MM.1S (cell line): Measurements from ENCODE around the gene GPR183.

Source experiments
- EZH2 ChIP-seq: fragments of 300-600 bp; sonication (generic); optimal IDR thresholded peaks from 2 replicates; pipeline ENCODE3; 2017; ENCODE audit warnings: low read depth, mild to moderate bottlenecking, antibody characterized with exemption, low read length, mixed read lengths
- TF ChIP-seq, protein P1 (sequence below): fragments of 300-600 bp; sonication (generic); IDR thresholded peaks from 2 replicates; pipeline ENCODE4 v1.5.1; 2016; ENCODE audit warnings: antibody characterized with exemption, low read length, mixed read lengths

DNA sequence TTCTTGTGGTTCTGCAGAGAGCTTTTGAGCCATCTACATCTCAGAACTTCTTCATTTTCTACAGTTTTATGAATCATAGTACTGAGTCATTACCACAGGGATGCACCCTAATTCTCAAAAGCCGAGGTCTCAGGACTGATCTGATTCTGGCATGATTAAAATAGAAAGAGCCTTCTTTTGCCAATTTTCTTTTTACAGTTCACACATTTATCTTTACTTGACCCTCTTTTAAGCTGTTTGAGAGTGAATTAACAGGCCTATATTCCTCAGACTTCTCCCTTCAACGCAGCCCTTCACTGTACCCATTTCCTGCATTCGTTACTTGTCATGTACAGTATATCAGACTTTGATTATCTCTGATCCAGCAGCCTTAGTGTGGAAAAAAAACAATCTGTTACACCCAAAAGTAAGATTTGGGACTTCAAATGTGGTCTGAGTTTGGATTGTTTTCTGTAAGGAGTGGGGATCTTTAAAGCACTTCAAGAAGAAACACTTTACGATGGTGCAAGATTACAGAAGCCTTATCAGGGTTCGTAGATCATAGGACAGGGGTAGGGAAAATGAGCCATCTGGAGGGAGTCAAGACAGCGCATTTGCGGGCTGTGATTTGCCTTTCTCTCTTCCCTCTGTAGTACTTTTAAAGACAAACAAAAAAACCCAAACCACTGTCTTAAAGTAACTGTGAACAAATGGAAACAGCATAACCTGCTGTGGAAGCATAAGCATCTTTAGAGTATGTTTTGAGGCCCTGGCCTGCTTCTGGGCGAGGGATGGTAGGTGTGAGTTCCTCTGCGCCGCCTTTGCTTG, 15.3 kb upstream of the GPR183 start:
- TF ChIP-seq, protein P1, sequence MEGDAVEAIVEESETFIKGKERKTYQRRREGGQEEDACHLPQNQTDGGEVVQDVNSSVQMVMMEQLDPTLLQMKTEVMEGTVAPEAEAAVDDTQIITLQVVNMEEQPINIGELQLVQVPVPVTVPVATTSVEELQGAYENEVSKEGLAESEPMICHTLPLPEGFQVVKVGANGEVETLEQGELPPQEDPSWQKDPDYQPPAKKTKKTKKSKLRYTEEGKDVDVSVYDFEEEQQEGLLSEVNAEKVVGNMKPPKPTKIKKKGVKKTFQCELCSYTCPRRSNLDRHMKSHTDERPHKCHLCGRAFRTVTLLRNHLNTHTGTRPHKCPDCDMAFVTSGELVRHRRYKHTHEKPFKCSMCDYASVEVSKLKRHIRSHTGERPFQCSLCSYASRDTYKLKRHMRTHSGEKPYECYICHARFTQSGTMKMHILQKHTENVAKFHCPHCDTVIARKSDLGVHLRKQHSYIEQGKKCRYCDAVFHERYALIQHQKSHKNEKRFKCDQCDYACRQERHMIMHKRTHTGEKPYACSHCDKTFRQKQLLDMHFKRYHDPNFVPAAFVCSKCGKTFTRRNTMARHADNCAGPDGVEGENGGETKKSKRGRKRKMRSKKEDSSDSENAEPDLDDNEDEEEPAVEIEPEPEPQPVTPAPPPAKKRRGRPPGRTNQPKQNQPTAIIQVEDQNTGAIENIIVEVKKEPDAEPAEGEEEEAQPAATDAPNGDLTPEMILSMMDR: no peak
- TF ChIP-seq EZH2: no peak
